HCT116 (cell line): ENCODE data around the gene FATE1. TPM values are rescaled to one million over a fixed set of nuclear protein-coding genes. Genes with fewer than 3 reads are reported as not detected.

Source experiments
- ATAC-seq: fragments of 200-7000 bp; cut with Tn5 transposase; 2 replicates; pipeline ENCODE4 v1.9.1; 2020; ENCODE audit warnings: mild to moderate bottlenecking, moderate library complexity
- BruUV-seq: library from RNA; stranded (reverse); fragments of 400-500 nt; replicated peaks from 2 replicates; lab custom pipeline; 2021; lab: Mats Ljungman, UMichigan
- CTCF ChIA-PET: fragments of 300-600 bp; sonication (Branson Sonifier 250); formaldehyde crosslinking; loops from one replicate; lab custom pipeline; 2021; ENCODE audit warnings: antibody characterized with exemption; lab: Charles Lee
- POLR2A ChIA-PET: fragments of 300-600, 350-600 bp; sonication (Branson Sonifier 250); formaldehyde crosslinking; loops from one replicate; lab custom pipeline; 2021; ENCODE audit warnings: antibody characterized with exemption; lab: Charles Lee
- RAD21 ChIA-PET, 2 experiments: fragments of 300-600 bp; sonication (Branson Sonifier 250); formaldehyde crosslinking; loops; one replicate each; lab custom pipeline; 2023; ENCODE audit warnings: low total read pairs in 2 of 2; ENCODE audit not compliant: uncharacterized antibody in 2 of 2, unreplicated experiment in 2 of 2, low non-redundant PET in 1 of 2; lab: Charles Lee
- DNase-seq: peaks from one replicate; pipeline ENCODE4 v3.0.0-alpha.2; 2010; ENCODE audit warnings: low read depth, low spot score
- H2AFZ ChIP-seq: fragments of 200-600 bp; shearing (Covaris generic), sonication (generic); 2 replicates; pipeline ENCODE4 v1.6.1; 2017; ENCODE audit warnings: low read depth, mixed run types, mixed read lengths, antibody characterized with exemption, low read length; ENCODE audit not compliant: poor library complexity, severe bottlenecking
- H3K27ac ChIP-seq: 2 replicates; pipeline ENCODE4 v1.5.1; 2012; ENCODE audit warnings: low read depth, low read length
- H3K27me3 ChIP-seq: fragments of 200-600 bp; sonication (generic); 2 replicates; pipeline ENCODE4 v1.6.1; 2016; ENCODE audit warnings: mixed run types, low read length, mixed read lengths; ENCODE audit not compliant: insufficient read depth
- H3K36me3 ChIP-seq, 2 experiments: fragments of 200-500 bp in 1 of 2; fragments of 200-600 bp in 1 of 2; sonication (Bioruptor generic) in 1 of 2; sonication (generic) in 1 of 2; 2 replicates each; pipeline versions ENCODE4 v1.5.1 to v1.6.1; 2014 to 2016; ENCODE audit warnings: low read length in 2 of 2, inconsistent platforms in 1 of 2, mixed read lengths in 1 of 2, mixed run types in 1 of 2; ENCODE audit not compliant: insufficient read depth in 2 of 2, control insufficient read depth in 1 of 2
- H3K4me1 ChIP-seq, 2 experiments: fragments of 200-600 bp in 1 of 2; sonication (generic) in 1 of 2; 2 replicates each; pipeline versions ENCODE4 v1.5.1 to v1.6.1; 2012 to 2017; ENCODE audit warnings: low read length in 2 of 2, inconsistent platforms in 1 of 2, mild to moderate bottlenecking in 1 of 2, mixed read lengths in 1 of 2, mixed run types in 1 of 2, moderate library complexity in 1 of 2; ENCODE audit not compliant: insufficient read depth in 2 of 2, control insufficient read depth in 1 of 2
- H3K4me2 ChIP-seq: fragments of 200-600 bp; sonication (generic); 2 replicates; pipeline ENCODE4 v1.6.1; 2017; ENCODE audit warnings: mixed run types, low read length, mixed read lengths
- H3K4me3 ChIP-seq, 2 experiments: fragments of 200-600 bp in 1 of 2; sonication (generic) in 1 of 2; replicated peaks in 1 of 2; 2 replicates each; pipeline ENCODE4 v1.5.1; 2011 to 2016; ENCODE audit warnings: low read length in 2 of 2, control low read depth in 1 of 2, low read depth in 1 of 2, mild to moderate bottlenecking in 1 of 2, mixed read lengths in 1 of 2, mixed run types in 1 of 2
- H3K79me2 ChIP-seq: fragments of 200-600 bp; sonication (generic); 2 replicates; pipeline ENCODE4 v1.6.1; 2017; ENCODE audit warnings: mild to moderate bottlenecking, mixed run types, low read length, moderate library complexity, mixed read lengths; ENCODE audit not compliant: insufficient read depth
- H3K9ac ChIP-seq: fragments of 200-600 bp; sonication (generic); 2 replicates; pipeline ENCODE4 v1.6.1; 2016; ENCODE audit warnings: low read length, mixed read lengths
- H3K9me2 ChIP-seq: fragments of 200-600 bp; sonication (generic), shearing (Covaris generic); 2 replicates; pipeline ENCODE4 v1.6.1; 2017; ENCODE audit warnings: mixed run types, mild to moderate bottlenecking, moderate library complexity; ENCODE audit not compliant: insufficient read depth
- H3K9me3 ChIP-seq, 2 experiments: fragments of 200-500 bp in 1 of 2; fragments of 200-600 bp in 1 of 2; sonication (Bioruptor generic) in 1 of 2; sonication (generic) in 1 of 2; 2 replicates each; pipeline ENCODE4 v1.6.1; 2014 to 2017; ENCODE audit warnings: low read length in 2 of 2, mixed read lengths in 2 of 2, inconsistent platforms in 1 of 2, low read depth in 1 of 2, mild to moderate bottlenecking in 1 of 2, mixed run types in 1 of 2, moderate library complexity in 1 of 2; ENCODE audit not compliant: control insufficient read depth in 1 of 2, insufficient read depth in 1 of 2
- H4K20me1 ChIP-seq: fragments of 200-600 bp; sonication (generic), shearing (Covaris generic); 2 replicates; pipeline ENCODE4 v1.6.1; 2017; ENCODE audit warnings: mixed run types, mild to moderate bottlenecking, moderate library complexity; ENCODE audit not compliant: insufficient read depth
- CBX3 ChIP-seq: IDR thresholded peaks from 2 replicates; pipeline ENCODE4 v1.6.1; 2012; ENCODE audit warnings: low read depth
- CEBPB ChIP-seq: IDR thresholded peaks from 2 replicates; pipeline ENCODE4 v1.6.1; 2012; ENCODE audit warnings: low read depth
- CTCF ChIP-seq, 3 experiments: fragments of 200-600 bp in 1 of 3; sonication (generic) in 1 of 3; IDR thresholded peaks in 2 of 3; conservative IDR thresholded peaks in 1 of 3; 2 replicates each; pipeline ENCODE4 v1.5.1; 2012 to 2017; ENCODE audit warnings: low read depth in 2 of 3, low read length in 2 of 3, antibody characterized with exemption in 1 of 3, borderline replicate concordance in 1 of 3, control low read depth in 1 of 3, mild to moderate bottlenecking in 1 of 3, mixed read lengths in 1 of 3, mixed run types in 1 of 3, moderate library complexity in 1 of 3; ENCODE audit not compliant: insufficient read depth in 1 of 3
- ELF1 ChIP-seq: IDR thresholded peaks from 2 replicates; pipeline ENCODE4 v1.6.1; 2012; ENCODE audit warnings: low read depth, borderline replicate concordance
- EZH2 ChIP-seq: fragments of 200-600 bp; sonication (generic); IDR thresholded peaks from 2 replicates; pipeline ENCODE4 v1.6.1; 2017; ENCODE audit warnings: antibody characterized with exemption, mixed run types
- EZH2phosphoT487 ChIP-seq: fragments of 200-600 bp; IDR thresholded peaks from 2 replicates; pipeline ENCODE4 v1.6.1; 2018; ENCODE audit warnings: antibody characterized with exemption, borderline replicate concordance
- FOSL1 ChIP-seq: IDR thresholded peaks from 2 replicates; pipeline ENCODE4 v1.6.1; 2012; ENCODE audit warnings: low read depth
- POLR2AphosphoS5 ChIP-seq: IDR thresholded peaks from 2 replicates; pipeline ENCODE4 v1.6.1; 2011; ENCODE audit warnings: mild to moderate bottlenecking, low read depth, low read length, moderate library complexity
- RAD21 ChIP-seq: IDR thresholded peaks from 2 replicates; pipeline ENCODE4 v1.6.1; 2012; ENCODE audit warnings: low read depth, mild to moderate bottlenecking
- SIN3A ChIP-seq: IDR thresholded peaks from 2 replicates; pipeline ENCODE4 v1.6.1; 2012; ENCODE audit warnings: low read depth
- SP1 ChIP-seq: IDR thresholded peaks from 2 replicates; pipeline ENCODE4 v1.6.1; 2012; ENCODE audit warnings: low read depth
- SRF ChIP-seq: IDR thresholded peaks from 2 replicates; pipeline ENCODE4 v1.6.1; 2012; ENCODE audit warnings: low read depth
- TCF7L2 ChIP-seq: IDR thresholded peaks from 2 replicates; pipeline ENCODE4 v1.7.0; 2011; ENCODE audit warnings: borderline replicate concordance, inconsistent platforms; ENCODE audit not compliant: insufficient read depth, insufficient read length; ENCODE audit errors: extremely low read depth
- ZBTB33 ChIP-seq: IDR thresholded peaks from 2 replicates; pipeline ENCODE4 v1.6.1; 2011; ENCODE audit warnings: mild to moderate bottlenecking, low read length, moderate library complexity; ENCODE audit not compliant: insufficient replicate concordance; ENCODE audit errors: extremely low read depth
- ZFX ChIP-seq: fragments of 450-650 bp; IDR thresholded peaks from 2 replicates; pipeline ENCODE4 v1.6.1; 2017
- intact Hi-C: fragments of 100-400 bp; cut with micrococcal nuclease; formaldehyde crosslinking; loops from 2 replicates; pipeline ENCODE4 v1.10.0; 2022
- total RNA-seq: library from RNA; stranded (reverse); gene quantifications from one replicate; pipeline ENCODE4 v1.2.1, GENCODE V29; 2021; ENCODE audit not compliant: unreplicated experiment

FATE1 gene
- total RNA-seq, 1 experiment from 2014 or later: not detected

GRCh38 chrX:151725338-151725614, 9.4 kb downstream of the FATE1 start:
- no peak for ATAC-seq
- Histone ChIP-seq H3K9me2 (no peaks in the 10 kb centered on the region), H3K9ac (no peak overlapping the region), H3K36me3 (no peaks in the 10 kb centered on the region), H3K27ac (no peak overlapping the region), H3K4me1 (no peaks in the 10 kb centered on the region), H3K4me3 (no peak overlapping the region), H3K4me2 (no peak overlapping the region), H3K79me2 (no peaks in the 10 kb centered on the region), H2AFZ (no peak overlapping the region), H3K9me3 (no peaks in the 10 kb centered on the region), H3K27me3 (no peaks in the 10 kb centered on the region), H4K20me1 (no peaks in the 10 kb centered on the region)
- no TSS peak for BruUV-seq
- ChIA-PET RAD21 (no interaction called here), POLR2A (no interaction called here), CTCF (no interaction called here)
- TF ChIP-seq SIN3A: no peak
- TF ChIP-seq POLR2AphosphoS5: no peak
- no peak for TF ChIP-seq EZH2phosphoT487
- TF ChIP-seq RAD21: no peak
- no peak for TF ChIP-seq ZBTB33
- TF ChIP-seq FOSL1: no peak
- no peak for DNase-seq
- intact Hi-C loops: no loop called here

- ChIA-PET POLR2A (no interaction called here), RAD21 (no interaction called here), CTCF (no interaction called here)
- Histone ChIP-seq H3K9me3 (no peaks in the 10 kb centered on the region), H3K4me1 (no peaks in the 10 kb centered on the region), H3K9me2 (no peaks in the 10 kb centered on the region), H3K9ac (no peak overlapping the region), H3K4me2 (no peak overlapping the region), H3K36me3 (no peaks in the 10 kb centered on the region), H3K27ac (no peak overlapping the region), H3K27me3 (no peaks in the 10 kb centered on the region), H3K79me2 (no peaks in the 10 kb centered on the region), H2AFZ (no peak overlapping the region), H4K20me1 (no peaks in the 10 kb centered on the region), H3K4me3 (no peak overlapping the region)
- no peak for ATAC-seq
- BruUV-seq: no TSS peak
- TF ChIP-seq SP1: no peak
- no peak for TF ChIP-seq TCF7L2
- no peak for TF ChIP-seq CEBPB
- no peak for TF ChIP-seq CTCF (IDR thresholded peaks at IDR 0.05 in 2 of 3, conservative IDR thresholded peaks at IDR 0.05 in 1 of 3; ENCODE audit: borderline replicate concordance in 1 of 3, insufficient read depth in 1 of 3, low read depth in 2 of 3, low read length in 2 of 3)
- TF ChIP-seq ELF1: no peak
- no peak for TF ChIP-seq FOSL1
- no peak for TF ChIP-seq POLR2AphosphoS5
- no peak for TF ChIP-seq SRF
- TF ChIP-seq EZH2: no peak
- TF ChIP-seq CBX3: no peak
- TF ChIP-seq ZBTB33: no peak
- TF ChIP-seq ZFX: no peak
- intact Hi-C loops: no loop called here
- no peak for DNase-seq
Measured at GRCh38 chrX:151726751-151727150, 10.9 kb downstream of the FATE1 start.
